Measurements from ENCODE around the gene CSMD2. TPM values are rescaled to one million over a fixed set of nuclear protein-coding genes. Genes with fewer than 3 reads are reported as not detected.

The CSMD2 gene
- total and polyA plus RNA-seq, 2 donors (not counting 1 experiment from before 2014, with no cell fraction given): 2.2 to 7.6 TPM

- Histone ChIP-seq H3K36me3 (ENCODE audit: control insufficient read depth, insufficient read depth, low read length) (no peaks in the 10 kb centered on the region), H3K4me2 (ENCODE audit: extremely low read depth, insufficient read depth, low read length) (no peak overlapping the region), H4K20me1 (ENCODE audit: control insufficient read depth, extremely low read depth, insufficient read depth, low read length) (no peaks in the 10 kb centered on the region), H3K4me3 (replicated peaks in 1 of 4; ENCODE audit: control extremely low read depth in 1 of 4, insufficient read depth in 1 of 4, low read depth in 3 of 4, low read length in 4 of 4) (no peak overlapping the region), H3K4me1 (ENCODE audit: control insufficient read depth, extremely low read depth, insufficient read depth, low read length) (no peaks in the 10 kb centered on the region), H3K27ac (ENCODE audit: insufficient read depth, low read length) (no peak overlapping the region), H3K9me3 (ENCODE audit: control insufficient read depth, insufficient read depth, low read depth, low read length) (no peaks in the 10 kb centered on the region), H2AFZ (ENCODE audit: low read length) (no peak overlapping the region), H3K27me3 (ENCODE audit: control insufficient read depth, insufficient read depth, low read length) (no peaks in the 10 kb centered on the region), H3K9ac (ENCODE audit: insufficient read depth, low read length) (no peak overlapping the region), H3K79me2 (ENCODE audit: control insufficient read depth, insufficient read depth, low read length) (no peaks in the 10 kb centered on the region)
- no peak for DNase-seq (ENCODE audit: low read depth in 2 of 2)
- TF ChIP-seq EZH2 (IDR thresholded peaks at IDR 0.05; ENCODE audit: low read length, missing control alignments): no peak
- TF ChIP-seq, protein P1, sequence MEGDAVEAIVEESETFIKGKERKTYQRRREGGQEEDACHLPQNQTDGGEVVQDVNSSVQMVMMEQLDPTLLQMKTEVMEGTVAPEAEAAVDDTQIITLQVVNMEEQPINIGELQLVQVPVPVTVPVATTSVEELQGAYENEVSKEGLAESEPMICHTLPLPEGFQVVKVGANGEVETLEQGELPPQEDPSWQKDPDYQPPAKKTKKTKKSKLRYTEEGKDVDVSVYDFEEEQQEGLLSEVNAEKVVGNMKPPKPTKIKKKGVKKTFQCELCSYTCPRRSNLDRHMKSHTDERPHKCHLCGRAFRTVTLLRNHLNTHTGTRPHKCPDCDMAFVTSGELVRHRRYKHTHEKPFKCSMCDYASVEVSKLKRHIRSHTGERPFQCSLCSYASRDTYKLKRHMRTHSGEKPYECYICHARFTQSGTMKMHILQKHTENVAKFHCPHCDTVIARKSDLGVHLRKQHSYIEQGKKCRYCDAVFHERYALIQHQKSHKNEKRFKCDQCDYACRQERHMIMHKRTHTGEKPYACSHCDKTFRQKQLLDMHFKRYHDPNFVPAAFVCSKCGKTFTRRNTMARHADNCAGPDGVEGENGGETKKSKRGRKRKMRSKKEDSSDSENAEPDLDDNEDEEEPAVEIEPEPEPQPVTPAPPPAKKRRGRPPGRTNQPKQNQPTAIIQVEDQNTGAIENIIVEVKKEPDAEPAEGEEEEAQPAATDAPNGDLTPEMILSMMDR (conservative IDR thresholded peaks at IDR 0.05 in 1 of 2, IDR thresholded peaks at IDR 0.05 in 1 of 2; ENCODE audit: low read depth in 1 of 2, low read length in 2 of 2): no peak
Observed at GRCh38 chr1:34007760-34008159, 157.3 kb downstream of the CSMD2 start.

- no peak overlapping the region for H3K27ac ChIP-seq (ENCODE audit: insufficient read depth, low read length)
- no peak overlapping the region for H3K4me3 ChIP-seq (replicated peaks in 1 of 4; ENCODE audit: control extremely low read depth in 1 of 4, insufficient read depth in 1 of 4, low read depth in 3 of 4, low read length in 4 of 4)
- no peaks in the 10 kb centered on the region for H3K27me3 ChIP-seq (ENCODE audit: control insufficient read depth, insufficient read depth, low read length)
- no peaks in the 10 kb centered on the region for H3K9me3 ChIP-seq (ENCODE audit: control insufficient read depth, insufficient read depth, low read depth, low read length)
- H3K36me3 ChIP-seq (ENCODE audit: control insufficient read depth, insufficient read depth, low read length): no peaks in the 10 kb centered on the region
- TF ChIP-seq, protein P1 (conservative IDR thresholded peaks at IDR 0.05 in 1 of 2, IDR thresholded peaks at IDR 0.05 in 1 of 2; ENCODE audit: low read depth in 1 of 2, low read length in 2 of 2): no peak
- no peak for TF ChIP-seq EZH2 (IDR thresholded peaks at IDR 0.05; ENCODE audit: low read length, missing control alignments)
- H4K20me1 ChIP-seq (ENCODE audit: control insufficient read depth, extremely low read depth, insufficient read depth, low read length): no peaks in the 10 kb centered on the region
- no peak overlapping the region for H3K4me2 ChIP-seq (ENCODE audit: extremely low read depth, insufficient read depth, low read length)
- H3K4me1 ChIP-seq (ENCODE audit: control insufficient read depth, extremely low read depth, insufficient read depth, low read length): no peaks in the 10 kb centered on the region
- no peak overlapping the region for H3K9ac ChIP-seq (ENCODE audit: insufficient read depth, low read length)
- H3K79me2 ChIP-seq (ENCODE audit: control insufficient read depth, insufficient read depth, low read length): no peaks in the 10 kb centered on the region
- DNase-seq (ENCODE audit: low read depth in 2 of 2): no peak
- no peak overlapping the region for H2AFZ ChIP-seq (ENCODE audit: low read length)
Observed at GRCh38 chr1:34005309-34005708, 159.7 kb downstream of the CSMD2 start.

DNA sequence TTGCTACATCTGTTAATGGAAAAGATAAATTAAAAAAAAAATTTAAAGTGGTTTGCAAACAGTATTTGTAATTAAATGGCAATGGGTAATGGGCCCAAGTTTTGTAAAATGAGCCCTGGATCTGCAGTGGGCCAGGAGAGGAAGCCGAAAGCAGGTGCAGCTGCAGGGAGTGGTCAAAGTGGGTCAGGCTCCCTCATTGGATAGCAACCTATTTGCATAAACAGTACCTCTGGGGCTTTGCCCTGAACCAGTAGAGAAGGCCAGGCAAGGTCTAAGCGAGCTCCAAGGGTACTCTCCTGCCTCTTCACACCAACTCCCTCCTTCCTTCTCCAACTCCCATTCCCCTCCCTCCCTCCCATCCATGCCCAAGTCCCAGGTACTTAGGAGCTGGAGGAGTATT, 162.2 kb downstream of the CSMD2 start:
- no peak overlapping the region for H3K27ac ChIP-seq (ENCODE audit: insufficient read depth, low read length)
- no peaks in the 10 kb centered on the region for H3K4me1 ChIP-seq (ENCODE audit: control insufficient read depth, extremely low read depth, insufficient read depth, low read length)
- no peaks in the 10 kb centered on the region for H3K79me2 ChIP-seq (ENCODE audit: control insufficient read depth, insufficient read depth, low read length)
- no peaks in the 10 kb centered on the region for H3K9me3 ChIP-seq (ENCODE audit: control insufficient read depth, insufficient read depth, low read depth, low read length)
- TF ChIP-seq, protein P1 (conservative IDR thresholded peaks at IDR 0.05 in 1 of 2, IDR thresholded peaks at IDR 0.05 in 1 of 2; ENCODE audit: low read depth in 1 of 2, low read length in 2 of 2): no peak
- TF ChIP-seq EZH2 (IDR thresholded peaks at IDR 0.05; ENCODE audit: low read length, missing control alignments): no peak
- no peaks in the 10 kb centered on the region for H4K20me1 ChIP-seq (ENCODE audit: control insufficient read depth, extremely low read depth, insufficient read depth, low read length)
- no peak overlapping the region for H2AFZ ChIP-seq (ENCODE audit: low read length)
- H3K4me3 ChIP-seq (replicated peaks in 1 of 4; ENCODE audit: control extremely low read depth in 1 of 4, insufficient read depth in 1 of 4, low read depth in 3 of 4, low read length in 4 of 4): no peak overlapping the region
- no peak overlapping the region for H3K9ac ChIP-seq (ENCODE audit: insufficient read depth, low read length)
- H3K36me3 ChIP-seq (ENCODE audit: control insufficient read depth, insufficient read depth, low read length): no peaks in the 10 kb centered on the region
- no peak overlapping the region for H3K4me2 ChIP-seq (ENCODE audit: extremely low read depth, insufficient read depth, low read length)
- no peaks in the 10 kb centered on the region for H3K27me3 ChIP-seq (ENCODE audit: control insufficient read depth, insufficient read depth, low read length)
- no peak for DNase-seq (ENCODE audit: low read depth in 2 of 2)
